GM12878 (cell line): Measurements from ENCODE around the gene EGF. TPM values are rescaled to one million over a fixed set of nuclear protein-coding genes. Genes with fewer than 3 reads are reported as not detected.
"Not testable (repeated sequence)": the region's sequence is repeated elsewhere in the genome, so short reads cannot be mapped to it uniquely, and the experiment has no call there.

Experiments used
- ATAC-seq: fragments of 200-7000 bp; cut with Tn5 transposase; 3 replicates; pipeline ENCODE4 v1.9.1; 2020; ENCODE audit warnings: mild to moderate bottlenecking, moderate library complexity
- BruUV-seq: library from RNA; stranded (reverse); fragments of 400-500 nt; replicated peaks from 2 replicates; lab custom pipeline; 2021; lab: Mats Ljungman, UMichigan
- CTCF ChIA-PET: fragments of 300-600 bp; sonication (Branson Sonifier 250); formaldehyde crosslinking; extraction: SDS; loops from one replicate; lab custom pipeline; 2021; ENCODE audit warnings: inconsistent platforms; lab: Yijun Ruan, JAX
- POLR2A ChIA-PET: fragments of 350-600 bp; formaldehyde crosslinking; extraction: SDS; loops from one replicate; lab custom pipeline; 2021; ENCODE audit warnings: inconsistent platforms; lab: Charles Lee
- RAD21 ChIA-PET: fragments of 300-600 bp; sonication (Branson Sonifier 250); formaldehyde crosslinking; loops from one replicate; lab custom pipeline; 2023; ENCODE audit warnings: antibody characterized with exemption; ENCODE audit not compliant: unreplicated experiment; lab: Charles Lee
- SMC1A ChIA-PET: fragments of 300-600 bp; sonication (Branson Sonifier 250); formaldehyde crosslinking; loops from one replicate; lab custom pipeline; 2023; ENCODE audit not compliant: unreplicated experiment, uncharacterized antibody; lab: Charles Lee
- DNase-seq: peaks from one replicate; pipeline ENCODE4 v3.0.0-alpha.2; 2011; ENCODE audit warnings: low read depth, low spot score
- FAIRE-seq: peaks from 3 replicates; lab custom pipeline; 2011; peaks lifted over from hg19 to GRCh38; lab: Jason Lieb, UNC
- H2AFZ ChIP-seq: 2 replicates; pipeline ENCODE4 v1.6.0; 2011; ENCODE audit warnings: low read depth, low read length, control low read depth; ENCODE audit not compliant: control insufficient read depth
- H3K27ac ChIP-seq: 2 replicates; pipeline ENCODE4 v1.5.1; 2011; ENCODE audit warnings: control low read depth; ENCODE audit not compliant: control insufficient read depth, insufficient read depth
- H3K27me3 ChIP-seq, 2 experiments: replicated peaks in 1 of 2; 2 replicates each; pipeline versions ENCODE4 v1.6.0 to v1.6.1; 2011; ENCODE audit warnings: low read length in 1 of 2; ENCODE audit not compliant: control insufficient read depth in 2 of 2, insufficient read depth in 2 of 2
- H3K36me3 ChIP-seq, 2 experiments: 2 replicates each; pipeline ENCODE4 v1.5.1; 2011; ENCODE audit warnings: low read length in 1 of 2; ENCODE audit not compliant: control insufficient read depth in 2 of 2, insufficient read depth in 2 of 2
- H3K4me1 ChIP-seq: 2 replicates; pipeline ENCODE4 v1.6.1; 2011; ENCODE audit warnings: mild to moderate bottlenecking, low read length, moderate library complexity, mixed read lengths; ENCODE audit not compliant: control insufficient read depth, insufficient read depth
- H3K4me2 ChIP-seq: 2 replicates; pipeline ENCODE4 v1.6.0; 2011; ENCODE audit warnings: control low read depth; ENCODE audit not compliant: control insufficient read depth, insufficient read depth
- H3K4me3 ChIP-seq: fragments of 200-600 bp; sonication (generic); 2 replicates; pipeline ENCODE4 v1.5.1; 2016
- H3K79me2 ChIP-seq: 2 replicates; pipeline ENCODE4 v1.6.0; 2011; ENCODE audit warnings: low read length; ENCODE audit not compliant: control insufficient read depth, insufficient read depth
- H3K9ac ChIP-seq: 2 replicates; pipeline ENCODE4 v1.8.0; 2011; ENCODE audit warnings: low read length, control low read depth, mixed read lengths; ENCODE audit not compliant: control insufficient read depth, insufficient read depth
- H3K9me3 ChIP-seq: replicated peaks from 3 replicates; pipeline ENCODE4 v1.5.1; 2011; ENCODE audit warnings: mild to moderate bottlenecking, low read length; ENCODE audit not compliant: control insufficient read depth, insufficient read depth
- H4K20me1 ChIP-seq: 2 replicates; pipeline ENCODE4 v1.6.0; 2011; ENCODE audit not compliant: control insufficient read depth, insufficient read depth
- ASH2L ChIP-seq: fragments of 300-600, 200-600 bp; sonication (generic); IDR thresholded peaks from 2 replicates; pipeline ENCODE4 v1.6.1; 2017; ENCODE audit warnings: low read depth, mild to moderate bottlenecking, borderline replicate concordance
- RB1 ChIP-seq: fragments of 450-650 bp; formaldehyde crosslinking; IDR thresholded peaks from 2 replicates; pipeline ENCODE4 v1.6.1; 2017; ENCODE audit warnings: mild to moderate bottlenecking, borderline replicate concordance
- RBBP5 ChIP-seq: fragments of 200-600 bp; sonication (generic); conservative IDR thresholded peaks from 2 replicates; pipeline ENCODE4 v1.6.1; 2016
- ZBTB11 ChIP-seq: fragments of 450-650 bp; formaldehyde crosslinking; IDR thresholded peaks from 2 replicates; pipeline ENCODE4 v1.5.0; 2022; ENCODE audit warnings: mild to moderate bottlenecking, missing genetic modification characterization
- ZBTB4 ChIP-seq: fragments of 450-650 bp; formaldehyde crosslinking; IDR thresholded peaks from 2 replicates; pipeline ENCODE4 v1.4.0; 2022; ENCODE audit warnings: mild to moderate bottlenecking, moderate library complexity
- WGBS: methylation state at CpG from one replicate; pipeline ENCODE4 v1.1.6; 2016; ENCODE audit warnings: low lambda C conversion rate; ENCODE audit not compliant: insufficient replicate concordance, insufficient coverage; ENCODE audit errors: missing lambda C conversion rate; 5-methylcytosine and 5-hydroxymethylcytosine counted together
- in situ Hi-C: fragments of 300-500 bp; cut with MboI; formaldehyde crosslinking; loops from 9 replicates; pipeline ENCODE4 v1.14.3; 2018; ENCODE audit warnings: mixed read lengths
- intact Hi-C: fragments of 100-400 bp; cut with micrococcal nuclease; formaldehyde crosslinking; loops from one replicate; pipeline ENCODE4 v1.14.2; 2022; ENCODE audit not compliant: unreplicated experiment
- polyA plus RNA-seq, 11 experiments: library from polyadenylated mRNA; depleted of rRNA in 4 of 11; unstranded in 6 of 11; stranded (reverse) in 5 of 11; fragments of >200 nt; fragmentation: Nextera tagmentation in 4 of 11; fragmentation: Illumina TruSeq in 1 of 11; extraction: Ambion mirVana in 4 of 11; extraction: Trizol in 1 of 11; gene quantifications; 1 replicate in 1 of 11; 2 replicates in 10 of 11; pipeline versions ENCODE4 v1.2.1 to v1.2.3, GENCODE V29; 2011 to 2016; ENCODE audit warnings: inconsistent platforms in 2 of 11, missing spikeins in 2 of 11, low read depth in 1 of 11
- total RNA-seq, 4 experiments: library from RNA; depleted of rRNA in 3 of 4; stranded (reverse); fragments of >200 nt in 3 of 4; fragmentation: Illumina TruSeq in 1 of 4; extraction: Trizol in 1 of 4; gene quantifications; 2 replicates each; pipeline versions ENCODE4 v1.2.1 to v1.2.3, GENCODE V29; 2013 to 2021

The EGF gene
- total and polyA plus RNA-seq, 10 of the 15 experiments (the other 5 are each of a cell fraction or from before 2014, with no cell fraction given) = 0.02 to 0.90 (median 0.19) TPM; not detected in 4

GRCh38 chr4:109875106-109875505 is 37.6 kb upstream of the EGF start (continued):
- TF ChIP-seq ZBTB4 (CRISPR knock-in tag) (no peak), RB1 (no peak), ZBTB11 (CRISPR knock-in tag) (no peak), ASH2L (no peak), RBBP5 (no peak)
- TF ChIP-seq, all 136 proteins: peak for 0

- H3K4me3 ChIP-seq, intact Hi-C loops, SMC1A ChIA-PET, in situ Hi-C loops, H4K20me1 ChIP-seq, H3K79me2 ChIP-seq, CTCF ChIA-PET, H3K36me3 ChIP-seq, H3K4me1 ChIP-seq, DNase-seq, ATAC-seq, FAIRE-seq, RAD21 ChIA-PET, H3K4me2 ChIP-seq, H3K9ac ChIP-seq, POLR2A ChIA-PET, H3K27me3 ChIP-seq, BruUV-seq, H3K27ac ChIP-seq, H3K9me3 ChIP-seq, H2AFZ ChIP-seq: not testable (repeated sequence)
- 53% methylated on average over 2 of the region's 2 CpGs for WGBS
Measured at GRCh38 chr4:109875553-109875952, 37.1 kb upstream of the EGF start.
